Spleen (tissue), 11 donors: ENCODE results near the gene HSPBP1. TPM values are rescaled to one million over a fixed set of nuclear protein-coding genes. Genes with fewer than 3 reads are reported as not detected.

Experiments used
- DNase-seq: peaks from one replicate; pipeline ENCODE4 v3.0.0-alpha.2; 2020
- H3K27ac ChIP-seq, 8 donors: fragments of 200-600 bp; sonication (generic) in 7 of 8; 1 replicate in 4 of 8; 2 replicates in 4 of 8; pipeline versions ENCODE4 v1.5.0 to v1.8.0; 2016 to 2021; ENCODE audit warnings: inconsistent platforms in 4 of 8, mild to moderate bottlenecking in 4 of 8, moderate library complexity in 1 of 8
- H3K27me3 ChIP-seq, 7 donors: fragments of 200-600 bp; sonication (generic) in 6 of 7; replicated peaks in 1 of 7; 1 replicate in 4 of 7; 2 replicates in 3 of 7; pipeline versions ENCODE4 v1.5.0 to v1.8.0; 2016 to 2021; ENCODE audit warnings: inconsistent platforms in 3 of 7, mild to moderate bottlenecking in 1 of 7
- H3K36me3 ChIP-seq, 6 donors: fragments of 200-600 bp; sonication (generic) in 5 of 6; 1 replicate in 4 of 6; 2 replicates in 2 of 6; pipeline versions ENCODE4 v1.5.0 to v1.8.0; 2016 to 2021; ENCODE audit warnings: inconsistent platforms in 2 of 6
- H3K4me1 ChIP-seq, 6 donors: fragments of 200-600 bp; sonication (generic) in 5 of 6; 1 replicate in 3 of 6; 2 replicates in 3 of 6; pipeline versions ENCODE4 v1.5.0 to v1.8.0; 2016 to 2021; ENCODE audit warnings: inconsistent platforms in 3 of 6
- H3K4me3 ChIP-seq, 8 donors: fragments of 200-600 bp; sonication (generic) in 7 of 8; 1 replicate in 4 of 8; 2 replicates in 4 of 8; pipeline versions ENCODE4 v1.5.0 to v1.8.0; 2016 to 2021; ENCODE audit warnings: inconsistent platforms in 4 of 8, mild to moderate bottlenecking in 4 of 8, moderate library complexity in 2 of 8
- H3K9me3 ChIP-seq, 8 donors: fragments of 200-600 bp; sonication (generic) in 7 of 8; 1 replicate in 4 of 8; 2 replicates in 4 of 8; pipeline versions ENCODE4 v1.5.0 to v1.8.0; 2016 to 2021; ENCODE audit warnings: inconsistent platforms in 4 of 8
- CTCF ChIP-seq, 11 experiments: fragments of 200-600 bp in 7 of 11; fragments of 450-650 bp in 4 of 11; sonication (generic) in 4 of 11; IDR thresholded peaks in 8 of 11; conservative IDR thresholded peaks in 3 of 11; 1 replicate in 7 of 11; 2 replicates in 4 of 11; pipeline versions ENCODE4 v1.4.0 to v1.8.0; 2016 to 2021; ENCODE audit warnings: antibody characterized with exemption in 11 of 11, inconsistent platforms in 4 of 11, mild to moderate bottlenecking in 1 of 11
- POLR2A ChIP-seq, 3 donors: fragments of 450-650 bp; IDR thresholded peaks; one replicate each; pipeline ENCODE4 v1.5.1; 2017; ENCODE audit warnings: antibody characterized with exemption in 3 of 3, mild to moderate bottlenecking in 1 of 3
- POLR2AphosphoS5 ChIP-seq, 3 donors: sonication (generic); formaldehyde crosslinking; IDR thresholded peaks; one replicate each; pipeline ENCODE4 v1.5.1; 2017; ENCODE audit warnings: antibody characterized with exemption in 3 of 3
- WGBS, 5 donors: extraction: QIAGEN DNeasy Blood & Tissue Kit in 3 of 5; methylation state at CpG; one replicate each; pipeline versions ENCODE4 v1.1.5 to v1.1.7; 2013 to 2018; 5-methylcytosine and 5-hydroxymethylcytosine counted together
- intact Hi-C: fragments of 100-400 bp; cut with DNase I; formaldehyde crosslinking; loops from one replicate; pipeline ENCODE4 v1.15.0; 2023; ENCODE audit warnings: low total_unique reads
- polyA plus RNA-seq, 3 donors: library from polyadenylated mRNA; stranded (reverse); fragments of 200-250 nt; gene quantifications; one replicate each; pipeline ENCODE4 v1.2.1, GENCODE V29; 2013
- total RNA-seq, 7 donors: library from RNA; depleted of rRNA in 3 of 7; stranded (reverse); fragments of >200 nt in 3 of 7; fragmentation: NEBNext Ultra II Directional in 4 of 7; extraction: Animal tissue kit (Norgen Biotek cat#: 25700) in 4 of 7; gene quantifications; one replicate each; pipeline versions ENCODE4 v1.1.0 to v1.2.1, GENCODE V29; 2016 to 2021
- donor health status: healthy with polysubstance abuse.
- donor health status: DM: no; HTN: no; CAD: no; lungs with moderate emphysema.
- donor health status: DM: no; HTN: no; CAD: no.
- donor health status: Bipolar disorder and iron deficiency.
- donor health status: healthy.
- donor health status: DM: no; HTN: no; CAD: no.
- donor health status: DM: yes; HTN: yes; CAD: no.

Gene HSPBP1
- total and polyA plus RNA-seq, 10 donors = 14.2 to 27.0 (median 18.4) TPM

DNA sequence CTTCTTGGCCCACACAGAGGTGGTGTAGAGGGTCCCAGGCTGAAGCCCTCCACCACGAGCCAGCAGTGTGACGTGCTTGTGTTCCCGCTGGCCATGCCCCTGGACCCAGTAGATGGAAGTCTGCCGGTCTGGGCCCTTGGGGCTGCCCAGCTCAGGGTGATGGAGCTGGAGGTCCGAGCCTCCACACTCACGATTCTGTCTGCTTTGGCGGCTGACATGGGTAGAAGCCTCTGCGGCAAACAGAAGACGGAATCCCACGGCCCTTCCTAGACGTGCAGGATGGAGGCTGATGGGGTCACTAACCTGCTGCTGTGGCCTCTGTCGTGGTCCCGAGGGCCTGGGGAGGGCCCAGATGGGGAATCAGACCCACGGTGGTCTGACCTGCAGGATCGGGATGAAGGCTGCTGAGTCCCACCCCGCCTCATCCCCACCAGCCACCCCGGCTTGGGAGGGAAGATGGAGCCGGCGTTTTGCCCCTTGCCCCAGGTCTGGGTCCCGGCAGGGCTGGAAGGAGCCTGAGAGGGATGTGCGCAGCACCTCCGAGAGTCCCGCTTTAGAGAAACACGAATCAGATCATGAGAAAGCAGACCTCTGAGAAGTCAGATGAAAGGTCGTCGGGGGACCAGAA is 55.8 kb downstream of the HSPBP1 start:
- no peak overlapping the region for H3K27ac ChIP-seq
- peaks cover 0 to 7% (median 0%) of the 10 kb centered on the region in 6 donors for H3K4me1 ChIP-seq
- H3K4me3 ChIP-seq = no peak overlapping the region
- peak; percentile 1 to 61 (median 7) for TF ChIP-seq POLR2AphosphoS5 (IDR thresholded peaks at IDR 0.05)
- no peak for TF ChIP-seq CTCF (IDR thresholded peaks at IDR 0.05 in 8 of 11, conservative IDR thresholded peaks at IDR 0.05 in 3 of 11)
- 80 to 89% (median 87%) methylated on average over 24 to 26 of the region's 26 CpGs for WGBS, 5 donors
- DNase-seq = no peak
- H3K9me3 ChIP-seq = peaks cover 0 to 14% (median 10%) of the 10 kb centered on the region in 8 donors
- intact Hi-C loops = no loop called here
- H3K36me3 ChIP-seq = peaks cover 0 to 52% (median 35%) of the 10 kb centered on the region in 6 donors
- no peaks in the 10 kb centered on the region for H3K27me3 ChIP-seq

DNA sequence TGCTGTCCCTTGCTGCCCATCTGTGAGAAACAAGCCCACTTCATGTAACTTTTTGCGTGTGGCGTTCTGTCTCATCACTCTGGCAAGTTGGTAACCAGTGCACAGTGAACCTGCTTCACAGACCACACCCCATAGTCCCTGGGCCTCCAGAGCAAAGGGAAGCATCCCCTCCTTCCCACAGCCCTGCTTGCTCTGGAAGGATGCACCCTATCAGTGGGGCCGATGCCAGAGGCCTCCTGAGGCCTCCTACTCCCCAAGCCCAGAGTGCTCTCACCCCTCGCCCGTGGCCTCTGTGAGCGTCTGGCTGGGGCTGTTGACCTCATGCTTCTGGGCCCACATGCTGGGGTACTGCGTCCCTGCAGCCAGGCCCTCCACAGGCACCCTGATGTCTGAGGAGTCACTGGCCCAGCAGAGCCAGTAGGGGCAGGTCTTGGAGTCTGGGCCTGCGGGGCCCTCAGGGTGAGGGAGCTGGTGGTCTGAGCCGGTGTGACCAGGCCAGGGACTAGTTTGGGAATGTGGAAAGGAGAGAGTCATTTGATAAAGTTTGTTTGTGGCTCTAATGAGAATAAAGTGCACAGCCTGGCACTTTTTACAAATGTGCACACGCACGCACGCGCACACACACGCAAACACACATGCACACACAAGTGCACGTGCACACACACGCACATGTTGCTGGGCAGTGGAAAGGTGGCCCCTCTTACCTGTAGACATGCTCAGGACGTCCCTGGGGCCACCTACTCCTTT is 56.4 kb downstream of the HSPBP1 start:
- H3K4me3 ChIP-seq = no peak overlapping the region
- H3K36me3 ChIP-seq = peaks cover 0 to 46% (median 28%) of the 10 kb centered on the region in 6 donors
- H3K27me3 ChIP-seq = no peaks in the 10 kb centered on the region
- 91 to 94% (median 93%) methylated on average over 16 to 17 of the region's 17 CpGs for WGBS, 5 donors
- intact Hi-C loops = no loop called here
- DNase-seq = no peak
- H3K27ac ChIP-seq = peak overlapping the region in 1 of 8 donors; percentile 41
- TF ChIP-seq POLR2AphosphoS5 (IDR thresholded peaks at IDR 0.05) (peak; percentile 35 to 74 (median 53)), POLR2A (IDR thresholded peaks at IDR 0.05) (no peak)
- peaks cover 0 to 14% (median 10%) of the 10 kb centered on the region in 8 donors for H3K9me3 ChIP-seq
- peaks cover 0 to 7% (median 0%) of the 10 kb centered on the region in 6 donors for H3K4me1 ChIP-seq

DNA sequence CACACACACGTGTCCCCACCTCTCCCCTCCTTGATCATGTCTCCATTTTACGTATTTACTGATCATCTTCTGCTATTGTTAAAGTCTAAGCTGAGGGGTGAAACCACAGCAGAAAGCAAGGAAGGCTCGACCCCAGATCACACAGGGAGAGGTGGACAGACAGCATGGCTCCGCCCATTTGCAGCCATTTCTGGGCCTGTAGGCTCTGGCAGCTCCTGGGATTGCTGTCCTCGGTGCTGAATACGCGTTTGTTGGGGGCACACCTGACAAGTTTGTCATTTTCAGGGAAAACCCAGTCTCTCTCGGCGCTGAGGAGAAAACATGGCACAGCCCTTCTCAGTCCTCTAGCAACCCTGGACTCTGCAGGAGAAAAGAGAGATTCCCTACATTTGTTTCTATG is 59.4 kb downstream of the HSPBP1 start:
- intact Hi-C loops = no loop called here
- H3K9me3 ChIP-seq = peaks cover 0 to 14% (median 10%) of the 10 kb centered on the region in 8 donors
- H3K27ac ChIP-seq = no peak overlapping the region
- peaks cover 0 to 20% (median 16%) of the 10 kb centered on the region in 6 donors for H3K4me1 ChIP-seq
- no peak overlapping the region for H3K4me3 ChIP-seq
- 85 to 88% (median 86%) methylated on average over 9 of the region's 9 CpGs for WGBS, 5 donors
- DNase-seq = no peak
- peaks cover 0 to 18% (median 0%) of the 10 kb centered on the region in 7 donors for H3K27me3 ChIP-seq
- TF ChIP-seq CTCF (IDR thresholded peaks at IDR 0.05 in 8 of 11, conservative IDR thresholded peaks at IDR 0.05 in 3 of 11) (no peak), POLR2AphosphoS5 (IDR thresholded peaks at IDR 0.05) (no peak), POLR2A (IDR thresholded peaks at IDR 0.05) (no peak)
- H3K36me3 ChIP-seq = peaks cover 0 to 16% (median 3%) of the 10 kb centered on the region in 6 donors

- H3K27ac ChIP-seq = peak overlapping the region; percentile 46 to 85 (median 83)
- 5 to 10% (median 6%) methylated on average over 30 to 36 of the region's 36 CpGs for WGBS, 5 donors
- H3K4me3 ChIP-seq = peak overlapping the region; percentile 12 to 59 (median 24)
Measured at GRCh38 chr19:55216461-55217198, 63.3 kb downstream of the HSPBP1 start.

More at GRCh38 chr19:55216461-55217198, 63.3 kb downstream of the HSPBP1 start:
- intact Hi-C loops = no loop called here
- H3K36me3 ChIP-seq = no peaks in the 10 kb centered on the region
- peak; percentile 77 to 86 (median 78) for TF ChIP-seq POLR2AphosphoS5 (IDR thresholded peaks at IDR 0.05)
- no peak for TF ChIP-seq CTCF (IDR thresholded peaks at IDR 0.05 in 8 of 11, conservative IDR thresholded peaks at IDR 0.05 in 3 of 11)
- DNase-seq = peak; percentile 86
- H3K4me1 ChIP-seq = peaks cover 0 to 18% (median 14%) of the 10 kb centered on the region in 6 donors
- H3K9me3 ChIP-seq = peaks cover 0 to 37% (median 25%) of the 10 kb centered on the region in 8 donors
- peaks cover 0 to 44% (median 0%) of the 10 kb centered on the region in 7 donors for H3K27me3 ChIP-seq
